Small intestine (tissue), 7 donors: Measurements from ENCODE around the gene KLHL25. TPM values are rescaled to one million over a fixed set of nuclear protein-coding genes. Genes with fewer than 3 reads are reported as not detected.

Experiments
- DNase-seq, 2 donors: peaks; one replicate each; pipeline versions ENCODE4 v3.0.0 to v3.0.0-alpha.2; 2013
- FAIRE-seq: peaks from 2 replicates; lab custom pipeline; 2012; peaks lifted over from hg19 to GRCh38; lab: Jason Lieb, UNC
- H3K27ac ChIP-seq, 3 donors: one replicate each; pipeline ENCODE4 v1.5.1; 2013; ENCODE audit warnings: low read length in 2 of 3, mild to moderate bottlenecking in 2 of 3, control low read depth in 1 of 3, inconsistent platforms in 1 of 3, low read depth in 1 of 3, moderate library complexity in 1 of 3
- H3K27me3 ChIP-seq, 3 donors: one replicate each; pipeline ENCODE4 v1.6.1; 2013; ENCODE audit warnings: low read length in 3 of 3, inconsistent platforms in 1 of 3; ENCODE audit not compliant: control insufficient read depth in 3 of 3, insufficient read depth in 3 of 3
- H3K36me3 ChIP-seq, 3 donors: one replicate each; pipeline ENCODE4 v1.6.1; 2013; ENCODE audit warnings: low read length in 3 of 3, inconsistent platforms in 1 of 3, low read depth in 1 of 3, mild to moderate bottlenecking in 1 of 3, moderate library complexity in 1 of 3; ENCODE audit not compliant: control insufficient read depth in 3 of 3, insufficient read depth in 2 of 3
- H3K4me1 ChIP-seq, 3 donors: one replicate each; pipeline ENCODE4 v1.6.1; 2013; ENCODE audit warnings: low read length in 2 of 3, inconsistent platforms in 1 of 3, low read depth in 1 of 3, mild to moderate bottlenecking in 1 of 3, moderate library complexity in 1 of 3; ENCODE audit not compliant: control insufficient read depth in 3 of 3, insufficient read depth in 2 of 3
- H3K4me3 ChIP-seq, 3 donors: one replicate each; pipeline ENCODE4 v1.5.1; 2013; ENCODE audit warnings: low read length in 3 of 3, control low read depth in 1 of 3, inconsistent platforms in 1 of 3, low read depth in 1 of 3, mild to moderate bottlenecking in 1 of 3, moderate library complexity in 1 of 3
- H3K9me3 ChIP-seq, 2 donors: one replicate each; pipeline ENCODE4 v1.6.1; 2013; ENCODE audit warnings: low read depth in 1 of 2, low read length in 1 of 2; ENCODE audit not compliant: control insufficient read depth in 2 of 2, insufficient read depth in 1 of 2
- WGBS, 3 donors: extraction: QIAGEN DNeasy Blood & Tissue Kit; methylation state at CpG; one replicate each; pipeline ENCODE4 v1.1.7; 2013; 5-methylcytosine and 5-hydroxymethylcytosine counted together
- polyA plus RNA-seq, 4 donors: library from polyadenylated mRNA; stranded (reverse) in 3 of 4; unstranded in 1 of 4; fragments of 200-250 nt in 3 of 4; fragments of 120-200 nt in 1 of 4; gene quantifications; one replicate each; pipeline versions ENCODE4 v1.2.1 to v1.2.3, GENCODE V29; 2013
- donor health status: healthy with polysubstance abuse.
- donor health status: control.
- donor health status: control.
- donor health status: Bipolar disorder and iron deficiency.
- donor health status: healthy.

KLHL25 gene
- polyA plus RNA-seq, 4 donors, result 4.2 to 9.5 (median 7.9) TPM

GRCh38 chr15:85711580-85712192 is 83.0 kb downstream of the KLHL25 start:
- H3K4me3 ChIP-seq, result no peak overlapping the region
- 86 to 90% (median 89%) methylated on average over 7 of the region's 7 CpGs for WGBS, 3 donors
- H3K4me1 ChIP-seq, result peaks cover 0 to 22% (median 9%) of the 10 kb centered on the region in 3 donors
- no peak for DNase-seq
- H3K27ac ChIP-seq, result no peak overlapping the region
- no peaks in the 10 kb centered on the region for H3K9me3 ChIP-seq
- FAIRE-seq, result no peak
- peaks cover 6 to 27% (median 20%) of the 10 kb centered on the region in 3 donors for H3K36me3 ChIP-seq
- H3K27me3 ChIP-seq, result no peaks in the 10 kb centered on the region

DNA sequence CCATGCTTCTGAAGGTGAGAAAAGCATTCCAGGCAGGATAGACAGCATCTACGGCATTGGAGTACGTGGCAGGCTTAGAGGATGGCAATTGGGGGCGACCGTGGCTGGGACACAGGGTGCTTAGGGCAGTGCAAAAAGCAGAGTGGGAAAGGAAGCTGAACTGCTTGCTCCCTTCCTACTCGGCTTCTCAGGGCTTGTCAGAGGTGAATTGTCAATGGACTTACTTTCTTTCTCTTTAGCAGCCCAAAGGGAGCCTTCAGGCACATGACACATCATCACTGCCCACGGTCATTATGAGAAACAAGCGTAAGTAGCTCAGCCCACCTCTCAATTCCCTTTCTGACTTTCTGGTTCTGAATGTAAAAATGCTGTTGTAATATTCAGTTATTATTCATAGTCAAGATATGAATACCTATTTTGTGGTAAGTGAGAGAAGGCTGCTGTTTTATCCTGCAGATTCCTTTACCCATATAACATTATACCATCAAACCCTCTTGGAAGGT is 84.3 kb downstream of the KLHL25 start:
- FAIRE-seq, result no peak
- no peak overlapping the region for H3K4me3 ChIP-seq
- peaks cover 2 to 25% (median 15%) of the 10 kb centered on the region in 3 donors for H3K4me1 ChIP-seq
- H3K9me3 ChIP-seq, result no peaks in the 10 kb centered on the region
- no peaks in the 10 kb centered on the region for H3K27me3 ChIP-seq
- peaks cover 6 to 24% (median 13%) of the 10 kb centered on the region in 3 donors for H3K36me3 ChIP-seq
- no peak overlapping the region for H3K27ac ChIP-seq
- 79 to 91% (median 89%) methylated on average over 7 of the region's 7 CpGs for WGBS, 3 donors
- no peak for DNase-seq
